GM19463 (cell line): Measurements from ENCODE around the gene BICDL1.

Experiments used
- ATAC-seq: cut with Tn5 transposase; IDR thresholded peaks from one replicate; pipeline ENCODE4 v1.9.1; 2021; ENCODE audit warnings: mild to moderate bottlenecking, moderate library complexity; ENCODE audit not compliant: unreplicated experiment

The BICDL1 gene

GRCh38 chr12:120076651-120077050, 87.6 kb downstream of the BICDL1 start:
- ATAC-seq, result no peak

- ATAC-seq, result no peak
Observed at GRCh38 chr12:120077260-120077659, 88.2 kb downstream of the BICDL1 start.

- ATAC-seq, result no peak
Observed at GRCh38 chr12:120078868-120079267, 89.8 kb downstream of the BICDL1 start.

GRCh38 chr12:120079411-120080400, 90.7 kb downstream of the BICDL1 start:
- ATAC-seq, result no peak

- ATAC-seq, result no peak
Observed at GRCh38 chr12:120081641-120082040, 92.6 kb downstream of the BICDL1 start.

- ATAC-seq, result no peak
Observed at GRCh38 chr12:120085920-120086645, 97.0 kb downstream of the BICDL1 start.

- ATAC-seq, result peak; percentile 97
Observed at GRCh38 chr12:120086801-120087621, 98.0 kb downstream of the BICDL1 start.

GRCh38 chr12:120089105-120089504, 100.1 kb downstream of the BICDL1 start:
- ATAC-seq, result no peak

GRCh38 chr12:120089796-120090195, 100.8 kb downstream of the BICDL1 start:
- no peak for ATAC-seq

GRCh38 chr12:120090206-120090605, 101.2 kb downstream of the BICDL1 start:
- no peak for ATAC-seq

- no peak for ATAC-seq
Observed at GRCh38 chr12:120090626-120091295, 101.7 kb downstream of the BICDL1 start.

GRCh38 chr12:120091371-120092090, 102.5 kb downstream of the BICDL1 start:
- no peak for ATAC-seq

- ATAC-seq, result no peak
Observed at GRCh38 chr12:120092551-120093335, 103.7 kb downstream of the BICDL1 start.

GRCh38 chr12:120093336-120093591, 104.2 kb downstream of the BICDL1 start:
- ATAC-seq, result no peak

GRCh38 chr12:120093592-120094355, 104.7 kb downstream of the BICDL1 start:
- ATAC-seq, result no peak

- ATAC-seq, result no peak
Observed at GRCh38 chr12:120094485-120094884, 105.4 kb downstream of the BICDL1 start.

GRCh38 chr12:120095331-120095730, 106.3 kb downstream of the BICDL1 start:
- ATAC-seq, result no peak

- ATAC-seq, result no peak
Observed at GRCh38 chr12:120095736-120096135, 106.7 kb downstream of the BICDL1 start.
